Progenitor cell of endocrine pancreas (in vitro differentiated cells): ENCODE measurements around the gene PRCD. TPM values are rescaled to one million over a fixed set of nuclear protein-coding genes. Genes with fewer than 3 reads are reported as not detected.

ENCODE experiments used
- DNase-seq: peaks from one replicate; pipeline ENCODE4 v3.0.0; 2021; ENCODE audit warnings: low spot score; ENCODE audit not compliant: unreplicated experiment
- H3K27ac Mint-ChIP-seq: 2 replicates; pipeline ENCODE4 v1.8.0; 2021; ENCODE audit warnings: mild to moderate bottlenecking, moderate library complexity, mixed read lengths
- H3K27me3 Mint-ChIP-seq: 2 replicates; pipeline ENCODE4 v1.8.0; 2021; ENCODE audit warnings: mixed read lengths
- H3K36me3 Mint-ChIP-seq: 2 replicates; pipeline ENCODE4 v1.8.0; 2022; ENCODE audit warnings: mixed read lengths; ENCODE audit not compliant: insufficient read depth
- H3K4me1 Mint-ChIP-seq: 2 replicates; pipeline ENCODE4 v1.8.0; 2021; ENCODE audit warnings: low read depth, mixed read lengths
- H3K4me3 Mint-ChIP-seq: 2 replicates; pipeline ENCODE4 v1.8.0; 2021; ENCODE audit warnings: low read depth, mild to moderate bottlenecking, moderate library complexity, mixed read lengths
- H3K9me3 Mint-ChIP-seq: 2 replicates; pipeline ENCODE4 v1.8.0; 2021; ENCODE audit warnings: low read depth, mixed read lengths
- total RNA-seq: library from RNA; stranded (reverse); gene quantifications from 2 replicates; pipeline ENCODE4 v1.2.1, GENCODE V29; 2021
- TF ChIP-seq, protein P1 (sequence below): fragments of 200-600 bp; sonication (generic); IDR thresholded peaks from one replicate; pipeline ENCODE4 v1.5.0; 2021; ENCODE audit warnings: antibody characterized with exemption, mild to moderate bottlenecking; ENCODE audit not compliant: unreplicated experiment

The PRCD gene
- total RNA-seq, 1 donor from 2014 or later = 0.86 TPM

DNA sequence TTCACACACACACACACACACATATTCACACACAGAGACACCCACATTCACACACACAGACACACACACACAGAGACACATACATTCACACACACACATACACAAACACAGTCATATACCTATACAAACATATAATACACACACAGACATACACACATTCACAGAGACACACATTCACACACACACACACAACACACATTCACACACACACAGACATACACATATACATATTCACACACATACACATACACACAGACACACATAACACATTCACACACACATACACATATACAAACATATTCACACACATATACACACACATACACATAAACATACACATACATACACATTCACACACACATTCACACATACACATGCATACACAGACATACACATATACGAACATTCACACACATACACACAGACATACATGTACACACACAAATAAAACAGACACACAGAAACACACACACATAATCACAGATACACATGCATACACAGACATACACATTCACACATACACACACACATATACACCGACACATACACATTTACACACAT, 7.9 kb downstream of the PRCD start:
- peaks cover 25% of the 10 kb centered on the region for H3K27me3 Mint-ChIP-seq
- H3K4me3 Mint-ChIP-seq = no peak overlapping the region
- H3K4me1 Mint-ChIP-seq = peaks cover 18% of the 10 kb centered on the region
- H3K9me3 Mint-ChIP-seq = no peaks in the 10 kb centered on the region
- no peak overlapping the region for H3K27ac Mint-ChIP-seq
- TF ChIP-seq, protein P1, sequence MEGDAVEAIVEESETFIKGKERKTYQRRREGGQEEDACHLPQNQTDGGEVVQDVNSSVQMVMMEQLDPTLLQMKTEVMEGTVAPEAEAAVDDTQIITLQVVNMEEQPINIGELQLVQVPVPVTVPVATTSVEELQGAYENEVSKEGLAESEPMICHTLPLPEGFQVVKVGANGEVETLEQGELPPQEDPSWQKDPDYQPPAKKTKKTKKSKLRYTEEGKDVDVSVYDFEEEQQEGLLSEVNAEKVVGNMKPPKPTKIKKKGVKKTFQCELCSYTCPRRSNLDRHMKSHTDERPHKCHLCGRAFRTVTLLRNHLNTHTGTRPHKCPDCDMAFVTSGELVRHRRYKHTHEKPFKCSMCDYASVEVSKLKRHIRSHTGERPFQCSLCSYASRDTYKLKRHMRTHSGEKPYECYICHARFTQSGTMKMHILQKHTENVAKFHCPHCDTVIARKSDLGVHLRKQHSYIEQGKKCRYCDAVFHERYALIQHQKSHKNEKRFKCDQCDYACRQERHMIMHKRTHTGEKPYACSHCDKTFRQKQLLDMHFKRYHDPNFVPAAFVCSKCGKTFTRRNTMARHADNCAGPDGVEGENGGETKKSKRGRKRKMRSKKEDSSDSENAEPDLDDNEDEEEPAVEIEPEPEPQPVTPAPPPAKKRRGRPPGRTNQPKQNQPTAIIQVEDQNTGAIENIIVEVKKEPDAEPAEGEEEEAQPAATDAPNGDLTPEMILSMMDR = no peak
- DNase-seq = no peak
- H3K36me3 Mint-ChIP-seq = no peaks in the 10 kb centered on the region

DNA sequence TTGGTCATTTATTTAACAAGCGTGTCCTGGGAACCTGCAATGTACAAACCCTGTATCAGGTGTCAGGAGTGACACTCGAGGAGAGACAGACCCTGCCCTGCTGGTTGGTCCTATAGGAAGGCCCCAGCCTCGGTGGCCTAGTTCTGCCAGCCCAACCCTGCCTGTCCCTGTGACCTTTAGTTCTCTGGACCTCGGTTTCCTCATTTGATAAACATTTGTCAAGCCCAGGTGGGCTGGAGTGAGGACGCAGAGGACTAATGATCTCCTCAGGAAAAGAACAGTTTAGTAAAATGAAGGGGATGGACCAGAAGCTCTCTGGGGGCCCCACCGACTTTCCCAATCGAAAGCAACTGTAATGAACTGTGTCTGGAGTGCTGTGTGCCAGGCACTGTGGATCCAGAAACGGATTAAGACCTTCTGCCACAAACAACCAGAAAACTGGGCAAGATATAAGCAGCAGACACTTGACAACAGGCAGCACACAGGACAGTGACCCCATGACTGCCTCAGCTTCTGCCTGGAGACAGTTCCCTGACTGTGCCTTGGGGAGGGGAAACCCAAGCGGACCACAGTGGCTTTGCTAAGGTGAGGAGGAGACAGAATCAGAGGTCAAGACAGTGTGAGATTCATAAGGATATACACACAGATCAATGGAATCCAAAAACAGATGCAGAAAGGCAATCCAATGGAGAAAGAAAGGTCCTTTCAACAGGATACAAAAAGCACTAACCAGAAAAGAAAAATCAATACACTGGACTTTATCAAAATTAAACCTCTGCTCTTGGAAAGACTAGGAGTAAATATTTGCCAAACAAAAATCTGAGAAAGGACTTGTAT, 8.8 kb downstream of the PRCD start:
- TF ChIP-seq, protein P1 = no peak
- H3K27me3 Mint-ChIP-seq = peaks cover 16% of the 10 kb centered on the region
- H3K36me3 Mint-ChIP-seq = no peaks in the 10 kb centered on the region
- peaks cover 18% of the 10 kb centered on the region for H3K4me1 Mint-ChIP-seq
- no peak for DNase-seq
- no peak overlapping the region for H3K27ac Mint-ChIP-seq
- H3K9me3 Mint-ChIP-seq = no peaks in the 10 kb centered on the region
- no peak overlapping the region for H3K4me3 Mint-ChIP-seq

DNA sequence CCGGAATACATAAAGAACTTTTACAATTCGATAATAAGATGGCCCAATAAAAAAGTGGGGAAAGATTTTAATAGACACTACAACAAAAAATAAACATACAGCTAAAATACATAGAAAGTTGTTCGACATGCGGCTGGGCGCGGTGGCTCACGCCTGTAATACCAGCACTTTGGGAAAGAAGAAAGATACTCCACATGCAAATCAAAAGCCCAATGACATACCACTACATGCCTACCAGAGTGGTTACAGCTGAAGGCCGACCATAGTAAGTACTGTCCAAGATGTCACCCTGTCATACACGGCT, 9.3 kb downstream of the PRCD start:
- Mint-ChIP-seq H3K4me3 (no peak overlapping the region), H3K9me3 (no peaks in the 10 kb centered on the region), H3K36me3 (no peaks in the 10 kb centered on the region), H3K27ac (peak overlapping the region; percentile 15), H3K27me3 (peaks cover 11% of the 10 kb centered on the region), H3K4me1 (peaks cover 13% of the 10 kb centered on the region)
- TF ChIP-seq, protein P1 = no peak
- no peak for DNase-seq

DNA sequence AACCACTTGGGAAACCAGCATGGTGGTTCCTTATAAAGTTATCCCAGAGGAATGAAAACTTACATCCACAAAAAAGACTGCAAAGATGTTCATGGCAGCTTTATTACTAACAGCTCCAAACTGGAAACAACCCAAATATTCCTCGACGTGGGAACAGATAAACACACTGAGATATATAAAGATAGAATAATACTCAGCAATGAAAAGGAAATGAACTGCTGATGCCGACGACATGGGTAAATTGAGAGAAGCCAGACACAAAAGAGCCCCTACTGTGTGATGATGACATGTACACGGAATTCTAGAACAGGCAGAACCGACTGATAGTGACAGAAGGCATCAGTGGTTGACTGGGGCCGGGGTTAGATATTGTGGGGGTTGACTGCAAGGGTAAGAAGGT, 9.7 kb downstream of the PRCD start:
- Mint-ChIP-seq H3K4me1 (peaks cover 13% of the 10 kb centered on the region), H3K27me3 (peaks cover 8% of the 10 kb centered on the region), H3K27ac (peak overlapping the region; percentile 15), H3K9me3 (no peaks in the 10 kb centered on the region), H3K36me3 (no peaks in the 10 kb centered on the region), H3K4me3 (no peak overlapping the region)
- TF ChIP-seq, protein P1 = no peak
- no peak for DNase-seq

DNA sequence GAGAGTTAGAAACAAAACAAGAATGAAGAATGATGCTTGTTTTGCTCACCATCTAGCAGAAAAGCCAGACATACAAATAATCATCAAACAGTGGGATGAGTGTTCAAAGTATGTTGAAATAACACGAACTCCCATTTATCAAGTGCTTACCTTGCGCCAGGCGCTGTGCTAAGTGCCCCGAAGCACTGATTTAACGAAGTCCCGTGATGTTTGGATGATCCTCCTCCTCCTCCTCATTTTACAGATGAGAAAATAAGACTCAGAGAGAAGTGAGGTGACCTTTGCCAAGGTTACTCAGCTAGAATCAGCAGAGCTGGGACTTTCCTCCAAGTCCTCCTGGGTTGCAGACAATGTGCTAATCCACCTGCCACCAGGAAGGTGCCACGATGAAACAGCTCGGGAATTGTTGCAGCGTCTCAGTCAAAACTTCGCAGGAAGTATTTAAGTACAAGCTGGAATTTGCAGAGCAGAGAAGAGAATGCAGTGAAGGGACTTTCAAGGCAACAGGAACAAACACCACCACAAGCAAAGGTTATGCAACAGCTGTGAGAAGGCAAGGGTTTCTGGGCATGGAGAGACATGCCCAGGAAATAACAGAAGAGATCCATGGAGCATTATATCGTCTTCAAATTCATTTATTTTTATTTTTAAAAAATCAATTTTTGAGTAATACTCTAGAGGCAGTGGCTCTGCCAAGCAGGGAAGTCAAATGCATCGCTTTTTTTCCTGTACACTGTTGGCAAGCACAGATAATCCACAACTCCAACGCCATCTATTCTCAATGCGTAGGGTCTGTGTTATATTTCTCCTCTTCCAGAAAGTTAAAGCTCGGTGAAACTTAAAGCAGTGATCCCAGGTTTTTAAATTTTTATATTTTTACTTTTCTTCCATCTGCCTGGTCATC, 11.1 kb downstream of the PRCD start:
- TF ChIP-seq, protein P1 = no peak
- Mint-ChIP-seq H3K27me3 (peaks cover 1% of the 10 kb centered on the region), H3K36me3 (no peaks in the 10 kb centered on the region), H3K27ac (peak overlapping the region; percentile 65), H3K9me3 (no peaks in the 10 kb centered on the region), H3K4me3 (no peak overlapping the region), H3K4me1 (peaks cover 13% of the 10 kb centered on the region)
- DNase-seq = no peak
